Testis (tissue), 3 donors: ENCODE measurements around the gene UNC13C. TPM values are rescaled to one million over a fixed set of nuclear protein-coding genes. Genes with fewer than 3 reads are reported as not detected.

Experiments
- DNase-seq: peaks from one replicate; pipeline ENCODE4 v3.0.0-alpha.2; 2019
- H3K27ac ChIP-seq, 2 donors: fragments of 200-600 bp; sonication (generic); one replicate each; pipeline ENCODE4 v1.5.1; 2019
- H3K27me3 ChIP-seq: fragments of 200-600 bp; sonication (generic); one replicate; pipeline ENCODE4 v1.5.1; 2019
- H3K36me3 ChIP-seq: fragments of 200-600 bp; sonication (generic); one replicate; pipeline ENCODE4 v1.5.1; 2017; ENCODE audit warnings: low read depth; ENCODE audit errors: missing control alignments
- H3K4me1 ChIP-seq: fragments of 200-600 bp; sonication (generic); one replicate; pipeline ENCODE4 v1.5.1; 2019
- H3K4me3 ChIP-seq, 2 donors: fragments of 200-600 bp; sonication (generic); one replicate each; pipeline ENCODE4 v1.5.1; 2017 to 2019
- H3K9me3 ChIP-seq: fragments of 200-600 bp; sonication (generic); one replicate; pipeline ENCODE4 v1.5.1; 2017
- CTCF ChIP-seq, 3 experiments: fragments of 450-650 bp in 2 of 3; fragments of 200-600 bp in 1 of 3; sonication (generic) in 1 of 3; IDR thresholded peaks; one replicate each; pipeline ENCODE4 v1.5.1; 2016 to 2019; ENCODE audit warnings: antibody characterized with exemption in 3 of 3, mild to moderate bottlenecking in 2 of 3, moderate library complexity in 1 of 3
- POLR2A ChIP-seq: fragments of 450-650 bp; IDR thresholded peaks from one replicate; pipeline ENCODE4 v1.6.1; 2017; ENCODE audit warnings: antibody characterized with exemption, mild to moderate bottlenecking, moderate library complexity
- WGBS, 2 donors: methylation state at CpG; one replicate each; pipeline ENCODE4 v1.1.5; 2018; 5-methylcytosine and 5-hydroxymethylcytosine counted together
- intact Hi-C: fragments of 100-400 bp; cut with DNase I; formaldehyde crosslinking; loops from one replicate; pipeline ENCODE4 v1.15.1; 2023; ENCODE audit warnings: low total_unique reads
- polyA plus RNA-seq: library from polyadenylated mRNA; stranded (reverse); fragments of 350-450 nt; fragmentation: Illumina TruSeq; extraction: RNeasy Lipid Tissue Mini Kit (QIAGEN cat#74804); gene quantifications from one replicate; pipeline ENCODE4 v1.2.3, GENCODE V29; 2014; ENCODE audit warnings: low read depth, low replicate concordance; ENCODE audit not compliant: insufficient read depth
- total RNA-seq, 2 donors: library from RNA; depleted of rRNA; stranded (reverse); fragments of >200 nt; gene quantifications; one replicate each; pipeline ENCODE4 v1.2.3, GENCODE V29; 2016

Gene UNC13C
- total and polyA plus RNA-seq, 3 donors from 2014 or later, result 6.1 to 24.7 (median 8.8) TPM

GRCh38 chr15:54035616-54036015, 57.4 kb downstream of the UNC13C start:
- no peak for TF ChIP-seq CTCF (IDR thresholded peaks at IDR 0.05)
- no peak for TF ChIP-seq POLR2A
- 90 to 93% methylated on average over 7 of the region's 7 CpGs for WGBS, 2 donors
- no peak for DNase-seq
- H3K36me3 ChIP-seq, result no peaks in the 10 kb centered on the region
- H3K27ac ChIP-seq, result no peak overlapping the region
- no peaks in the 10 kb centered on the region for H3K4me1 ChIP-seq
- intact Hi-C loops, result no loop called here
- H3K4me3 ChIP-seq, result no peak overlapping the region
- H3K9me3 ChIP-seq, result no peaks in the 10 kb centered on the region
- no peaks in the 10 kb centered on the region for H3K27me3 ChIP-seq

GRCh38 chr15:54045397-54045796, 67.2 kb downstream of the UNC13C start:
- DNase-seq, result no peak
- 79 to 80% methylated on average over 2 of the region's 2 CpGs for WGBS, 2 donors
- intact Hi-C loops, result no loop called here
- Histone ChIP-seq H3K36me3 (no peaks in the 10 kb centered on the region), H3K4me3 (no peak overlapping the region), H3K27ac (no peak overlapping the region), H3K4me1 (no peaks in the 10 kb centered on the region), H3K9me3 (no peaks in the 10 kb centered on the region), H3K27me3 (no peaks in the 10 kb centered on the region)
- TF ChIP-seq POLR2A (no peak), CTCF (IDR thresholded peaks at IDR 0.05) (no peak)

- TF ChIP-seq POLR2A (no peak), CTCF (IDR thresholded peaks at IDR 0.05) (no peak)
- Histone ChIP-seq H3K36me3 (no peaks in the 10 kb centered on the region), H3K4me3 (no peak overlapping the region), H3K27ac (no peak overlapping the region), H3K27me3 (no peaks in the 10 kb centered on the region), H3K4me1 (no peaks in the 10 kb centered on the region), H3K9me3 (no peaks in the 10 kb centered on the region)
- WGBS, 2 donors, result 75 to 88% methylated on average over 2 of the region's 2 CpGs
- intact Hi-C loops, result no loop called here
- DNase-seq, result no peak
Measured at GRCh38 chr15:54046093-54046492, 67.9 kb downstream of the UNC13C start.

- Histone ChIP-seq H3K4me3 (no peak overlapping the region), H3K36me3 (no peaks in the 10 kb centered on the region), H3K27ac (no peak overlapping the region), H3K4me1 (no peaks in the 10 kb centered on the region), H3K9me3 (no peaks in the 10 kb centered on the region), H3K27me3 (no peaks in the 10 kb centered on the region)
- intact Hi-C loops, result no loop called here
- no peak for DNase-seq
- 57 to 62% methylated on average over 3 of the region's 3 CpGs for WGBS, 2 donors
- TF ChIP-seq POLR2A, result no peak
- TF ChIP-seq CTCF (IDR thresholded peaks at IDR 0.05), result no peak
Measured at GRCh38 chr15:54064365-54064764, 86.1 kb downstream of the UNC13C start.

- Histone ChIP-seq H3K4me3 (no peak overlapping the region), H3K9me3 (no peaks in the 10 kb centered on the region), H3K36me3 (no peaks in the 10 kb centered on the region), H3K27ac (no peak overlapping the region), H3K4me1 (no peaks in the 10 kb centered on the region), H3K27me3 (no peaks in the 10 kb centered on the region)
- 74 to 82% methylated on average over 3 of the region's 3 CpGs for WGBS, 2 donors
- intact Hi-C loops, result no loop called here
- DNase-seq, result no peak
- TF ChIP-seq CTCF (IDR thresholded peaks at IDR 0.05), result no peak
- no peak for TF ChIP-seq POLR2A
Measured at GRCh38 chr15:54066403-54066802, 88.2 kb downstream of the UNC13C start.
